ENCODE measurements around the gene FLT4.

DNA sequence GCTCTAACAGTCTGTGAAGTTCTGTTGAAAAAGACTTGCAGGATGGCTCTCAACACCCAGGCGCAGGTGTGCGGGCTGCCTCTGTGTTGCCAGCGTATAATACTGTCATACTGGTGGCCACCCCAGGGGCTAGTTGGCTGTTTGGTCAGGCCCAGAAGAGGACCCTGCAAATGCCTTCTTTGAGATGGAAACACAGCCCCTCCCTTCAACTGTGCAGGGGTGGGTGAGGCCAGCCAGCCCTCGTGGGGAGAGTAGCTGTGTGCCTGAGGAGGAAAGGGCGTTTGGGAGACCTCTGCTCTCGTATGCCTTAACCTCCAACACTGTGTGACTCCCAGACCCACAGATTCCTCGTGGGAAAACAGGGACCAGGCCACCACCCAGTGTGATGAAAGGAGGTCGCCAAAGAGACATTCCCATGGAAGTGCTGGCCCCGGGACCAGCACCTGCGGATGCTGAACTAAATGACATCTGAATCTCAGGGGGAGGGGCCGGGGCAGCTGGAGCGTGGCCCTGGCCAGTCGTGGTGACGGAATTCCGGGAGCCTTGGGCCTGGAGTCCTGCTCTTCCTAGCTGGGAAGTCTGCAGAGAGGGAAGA lies 46.8 kb downstream of the FLT4 start:
- TF ChIP-seq TP53 (CRISPR knock-in tag; IDR thresholded peaks at IDR 0.05) (no peak), SREBF2 (IDR thresholded peaks at IDR 0.05) (no peak)
- TF ChIP-seq, protein P1, sequence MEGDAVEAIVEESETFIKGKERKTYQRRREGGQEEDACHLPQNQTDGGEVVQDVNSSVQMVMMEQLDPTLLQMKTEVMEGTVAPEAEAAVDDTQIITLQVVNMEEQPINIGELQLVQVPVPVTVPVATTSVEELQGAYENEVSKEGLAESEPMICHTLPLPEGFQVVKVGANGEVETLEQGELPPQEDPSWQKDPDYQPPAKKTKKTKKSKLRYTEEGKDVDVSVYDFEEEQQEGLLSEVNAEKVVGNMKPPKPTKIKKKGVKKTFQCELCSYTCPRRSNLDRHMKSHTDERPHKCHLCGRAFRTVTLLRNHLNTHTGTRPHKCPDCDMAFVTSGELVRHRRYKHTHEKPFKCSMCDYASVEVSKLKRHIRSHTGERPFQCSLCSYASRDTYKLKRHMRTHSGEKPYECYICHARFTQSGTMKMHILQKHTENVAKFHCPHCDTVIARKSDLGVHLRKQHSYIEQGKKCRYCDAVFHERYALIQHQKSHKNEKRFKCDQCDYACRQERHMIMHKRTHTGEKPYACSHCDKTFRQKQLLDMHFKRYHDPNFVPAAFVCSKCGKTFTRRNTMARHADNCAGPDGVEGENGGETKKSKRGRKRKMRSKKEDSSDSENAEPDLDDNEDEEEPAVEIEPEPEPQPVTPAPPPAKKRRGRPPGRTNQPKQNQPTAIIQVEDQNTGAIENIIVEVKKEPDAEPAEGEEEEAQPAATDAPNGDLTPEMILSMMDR (IDR thresholded peaks at IDR 0.05), result no peak

Data from A549 (cell line).